HEK293T (cell line): Measurements from ENCODE around the gene DNLZ.

Experiments used
- BHLHE40 ChIP-seq: fragments of 450-650 bp; IDR thresholded peaks from 2 replicates; pipeline ENCODE4 v1.6.1; 2016; ENCODE audit warnings: mild to moderate bottlenecking, moderate library complexity, borderline replicate concordance
- FOXK2 ChIP-seq: fragments of 450-650 bp; IDR thresholded peaks from 2 replicates; pipeline ENCODE4 v1.6.1; 2016; ENCODE audit warnings: mild to moderate bottlenecking
- SUZ12 ChIP-seq: fragments of 450-650 bp; IDR thresholded peaks from 2 replicates; pipeline ENCODE4 v1.6.1; 2016; ENCODE audit warnings: mild to moderate bottlenecking
- TARDBP ChIP-seq: fragments of 450-650 bp; IDR thresholded peaks from 2 replicates; pipeline ENCODE4 v1.6.1; 2016

GRCh38 chr9:136358888-136359287 is 4.7 kb downstream of the DNLZ start:
- TF ChIP-seq TARDBP (no peak), FOXK2 (no peak), SUZ12 (no peak), BHLHE40 (no peak)
